Measurements from ENCODE around the gene TK1. TPM values are rescaled to one million over a fixed set of nuclear protein-coding genes. Genes with fewer than 3 reads are reported as not detected.

Gene TK1
- total and polyA plus RNA-seq, 11 donors: 0.29 to 21.7 (median 1.2) TPM

GRCh38 chr17:78214016-78214705 is 27.3 kb upstream of the TK1 start, which contains the start of gene BIRC5:
BIRC5 (plus strand) TSS chr17:78214253; CDS start chr17:78214317, 64 bp downstream.
- peak; percentile 98 to 99 (median 99) for ATAC-seq
- WGBS, 4 donors: 1 to 5% (median 2%) methylated on average over 13 to 60 of the region's 60 CpGs

DNA sequence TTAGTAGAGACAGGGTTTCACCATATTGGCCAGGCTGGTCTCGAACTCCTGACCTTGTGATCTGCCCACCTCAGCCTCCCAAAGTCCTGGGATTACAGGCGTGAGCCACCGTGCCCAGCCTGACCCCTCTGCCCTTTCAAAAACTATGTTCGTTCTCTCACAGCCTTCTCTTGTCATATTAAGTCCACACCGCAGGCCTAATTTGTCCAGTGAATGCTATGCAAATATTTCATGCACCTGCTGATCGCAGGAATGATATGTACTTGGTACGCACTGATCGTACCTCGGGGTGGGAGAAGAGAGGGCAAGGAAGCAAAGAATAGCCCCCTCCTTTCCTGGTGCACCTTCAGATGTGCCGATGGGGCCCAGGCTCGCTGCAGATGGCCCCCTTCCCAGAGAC is 24.2 kb upstream of the TK1 start:
- 83 to 90% (median 87%) methylated on average over 11 of the region's 11 CpGs for WGBS, 4 donors
- ATAC-seq: no peak
- intact Hi-C loops (cut with DNase I): loop anchor here in 1 of 10 donors (10.0 kb wide), 1 partner anchor 56 kb away; no protein-coding TSS in a partner anchor

More at GRCh38 chr17:78214016-78214705, 27.3 kb upstream of the TK1 start, which contains the start of gene BIRC5:
- peak; percentile 88 to 95 (median 90) for DNase-seq
- no peak within 1 kb of the TSS for H3K27ac ChIP-seq
- no peaks in the 10 kb centered on the region for H3K27me3 ChIP-seq
- no peaks in the 10 kb centered on the region for H3K36me3 ChIP-seq
- H3K4me1 ChIP-seq: peaks cover 0 to 12% (median 5%) of the 10 kb centered on the region in 12 donors
- no peaks in the 10 kb centered on the region for H3K9me3 ChIP-seq
- intact Hi-C loops (cut with DNase I): loop anchor here in 1 of 10 donors (10.0 kb wide), 1 partner anchor 59 kb away; no protein-coding TSS in a partner anchor
- peak within 1 kb of the TSS in 10 of 12 donors; percentile 34 to 70 (median 48) for H3K4me3 ChIP-seq
- no peak for TF ChIP-seq CTCF (IDR thresholded peaks at IDR 0.05)
- TF ChIP-seq POLR2A (IDR thresholded peaks at IDR 0.05): peak in 1 of 2 donors; percentile 27

DNA sequence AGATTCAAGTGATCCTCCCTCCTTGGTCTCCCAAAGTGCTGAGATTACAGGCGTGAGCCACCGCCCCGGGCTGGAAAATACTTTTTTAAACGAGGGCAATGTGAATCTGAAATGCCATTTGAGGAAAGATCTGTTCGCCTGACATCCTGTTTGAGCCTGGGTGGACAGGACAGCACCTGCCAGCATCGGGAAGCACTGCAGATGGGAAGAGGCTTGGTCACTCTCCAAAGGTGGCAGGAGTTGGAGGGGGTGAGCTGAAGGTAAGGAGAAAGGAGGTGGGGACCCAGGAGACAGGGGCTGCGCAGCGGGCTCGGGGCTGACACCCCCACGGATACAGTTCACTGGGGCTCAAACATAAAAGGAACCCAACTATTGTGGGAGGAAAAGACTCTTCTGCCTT is 23.3 kb upstream of the TK1 start:
- no peak overlapping the region for H3K27ac ChIP-seq
- peaks cover 0 to 11% (median 0%) of the 10 kb centered on the region in 9 donors for H3K36me3 ChIP-seq
- DNase-seq: no peak
- 77 to 83% (median 81%) methylated on average over 10 of the region's 10 CpGs for WGBS, 4 donors
- peaks cover 0 to 12% (median 6%) of the 10 kb centered on the region in 12 donors for H3K4me1 ChIP-seq
- no peak overlapping the region for H3K4me3 ChIP-seq
- intact Hi-C loops (cut with DNase I): loop anchor here in 1 of 10 donors (10.0 kb wide), 1 partner anchor 55 kb away; no protein-coding TSS in a partner anchor
- no peak for ATAC-seq
- TF ChIP-seq CTCF (IDR thresholded peaks at IDR 0.05): no peak
- no peak for TF ChIP-seq POLR2A (IDR thresholded peaks at IDR 0.05)
- no peaks in the 10 kb centered on the region for H3K9me3 ChIP-seq
- H3K27me3 ChIP-seq: no peaks in the 10 kb centered on the region

More for the DNA sequence above, 24.2 kb upstream of the TK1 start:
- Histone ChIP-seq H3K4me3 (no peak overlapping the region), H3K4me1 (peaks cover 0 to 12% (median 6%) of the 10 kb centered on the region in 12 donors), H3K27me3 (no peaks in the 10 kb centered on the region), H3K27ac (no peak overlapping the region), H3K36me3 (peaks cover 0 to 5% (median 0%) of the 10 kb centered on the region in 9 donors), H3K9me3 (no peaks in the 10 kb centered on the region)
- no peak for TF ChIP-seq CTCF (IDR thresholded peaks at IDR 0.05)
- TF ChIP-seq POLR2A (IDR thresholded peaks at IDR 0.05): no peak
- DNase-seq: no peak

- Histone ChIP-seq H3K27ac (no peak overlapping the region), H3K4me3 (no peak overlapping the region), H3K4me1 (peaks cover 0 to 5% (median 0%) of the 10 kb centered on the region in 12 donors), H3K27me3 (no peaks in the 10 kb centered on the region), H3K36me3 (peaks cover 0 to 22% (median 0%) of the 10 kb centered on the region in 9 donors), H3K9me3 (no peaks in the 10 kb centered on the region)
- WGBS, 4 donors: 74 to 90% (median 85%) methylated on average over 3 of the region's 3 CpGs
- no peak for TF ChIP-seq CTCF (IDR thresholded peaks at IDR 0.05)
- TF ChIP-seq POLR2A (IDR thresholded peaks at IDR 0.05): no peak
- intact Hi-C loops (cut with DNase I): no loop called here
- ATAC-seq (no peak), DNase-seq (no peak)
These were observed 21.6 kb upstream of the TK1 start for GRCh38 chr17:78208486-78208885.

All from heart left ventricle (tissue), 16 donors.